Spleen (tissue), 13 donors: ENCODE measurements around the gene LYRM4. TPM values are rescaled to one million over a fixed set of nuclear protein-coding genes. Genes with fewer than 3 reads are reported as not detected.

Experiments
- DNase-seq: peaks from one replicate; pipeline ENCODE4 v3.0.0-alpha.2; 2020
- H3K27ac ChIP-seq, 8 donors: fragments of 200-600 bp; sonication (generic) in 7 of 8; 1 replicate in 4 of 8; 2 replicates in 4 of 8; pipeline versions ENCODE4 v1.5.0 to v1.8.0; 2016 to 2021; ENCODE audit warnings: inconsistent platforms in 4 of 8, mild to moderate bottlenecking in 4 of 8, moderate library complexity in 1 of 8
- H3K27me3 ChIP-seq, 7 donors: fragments of 200-600 bp; sonication (generic) in 6 of 7; replicated peaks in 1 of 7; 1 replicate in 4 of 7; 2 replicates in 3 of 7; pipeline versions ENCODE4 v1.5.0 to v1.8.0; 2016 to 2021; ENCODE audit warnings: inconsistent platforms in 3 of 7, mild to moderate bottlenecking in 1 of 7
- H3K36me3 ChIP-seq, 6 donors: fragments of 200-600 bp; sonication (generic) in 5 of 6; 1 replicate in 4 of 6; 2 replicates in 2 of 6; pipeline versions ENCODE4 v1.5.0 to v1.8.0; 2016 to 2021; ENCODE audit warnings: inconsistent platforms in 2 of 6
- H3K4me1 ChIP-seq, 6 donors: fragments of 200-600 bp; sonication (generic) in 5 of 6; 1 replicate in 3 of 6; 2 replicates in 3 of 6; pipeline versions ENCODE4 v1.5.0 to v1.8.0; 2016 to 2021; ENCODE audit warnings: inconsistent platforms in 3 of 6
- H3K4me3 ChIP-seq, 8 donors: fragments of 200-600 bp; sonication (generic) in 7 of 8; 1 replicate in 4 of 8; 2 replicates in 4 of 8; pipeline versions ENCODE4 v1.5.0 to v1.8.0; 2016 to 2021; ENCODE audit warnings: inconsistent platforms in 4 of 8, mild to moderate bottlenecking in 4 of 8, moderate library complexity in 2 of 8
- H3K9me3 ChIP-seq, 8 donors: fragments of 200-600 bp; sonication (generic) in 7 of 8; 1 replicate in 4 of 8; 2 replicates in 4 of 8; pipeline versions ENCODE4 v1.5.0 to v1.8.0; 2016 to 2021; ENCODE audit warnings: inconsistent platforms in 4 of 8
- POLR2A ChIP-seq, 3 donors: fragments of 450-650 bp; IDR thresholded peaks; one replicate each; pipeline ENCODE4 v1.5.1; 2017; ENCODE audit warnings: antibody characterized with exemption in 3 of 3, mild to moderate bottlenecking in 1 of 3
- POLR2AphosphoS5 ChIP-seq, 3 donors: sonication (generic); formaldehyde crosslinking; IDR thresholded peaks; one replicate each; pipeline ENCODE4 v1.5.1; 2017; ENCODE audit warnings: antibody characterized with exemption in 3 of 3
- WGBS, 5 donors: extraction: QIAGEN DNeasy Blood & Tissue Kit in 3 of 5; methylation state at CpG; one replicate each; pipeline versions ENCODE4 v1.1.5 to v1.1.7; 2013 to 2018; 5-methylcytosine and 5-hydroxymethylcytosine counted together
- intact Hi-C: fragments of 100-400 bp; cut with DNase I; formaldehyde crosslinking; loops from one replicate; pipeline ENCODE4 v1.15.0; 2023; ENCODE audit warnings: low total_unique reads
- long read RNA-seq, 2 donors: transcript quantifications; one replicate each; lab custom pipeline, GENCODE V29; 2026
- polyA plus RNA-seq, 3 donors: library from polyadenylated mRNA; stranded (reverse); fragments of 200-250 nt; gene quantifications; one replicate each; pipeline ENCODE4 v1.2.1, GENCODE V29; 2013
- total RNA-seq, 7 donors: library from RNA; depleted of rRNA in 3 of 7; stranded (reverse); fragments of >200 nt in 3 of 7; fragmentation: NEBNext Ultra II Directional in 4 of 7; extraction: Animal tissue kit (Norgen Biotek cat#: 25700) in 4 of 7; gene quantifications; one replicate each; pipeline versions ENCODE4 v1.1.0 to v1.2.1, GENCODE V29; 2016 to 2021
- TF ChIP-seq, protein P1 (sequence below), 11 experiments: fragments of 200-600 bp in 7 of 11; fragments of 450-650 bp in 4 of 11; sonication (generic) in 4 of 11; IDR thresholded peaks in 8 of 11; conservative IDR thresholded peaks in 3 of 11; 1 replicate in 7 of 11; 2 replicates in 4 of 11; pipeline versions ENCODE4 v1.4.0 to v1.8.0; 2016 to 2021; ENCODE audit warnings: antibody characterized with exemption in 11 of 11, inconsistent platforms in 4 of 11, mild to moderate bottlenecking in 1 of 11
- donor health status: healthy with polysubstance abuse.
- donor health status: DM: no; HTN: no; CAD: no; lungs with moderate emphysema.
- donor health status: DM: no; HTN: no; CAD: no.
- donor health status: Bipolar disorder and iron deficiency.
- donor health status: healthy.
- donor health status: DM: no; HTN: no; CAD: no.
- donor health status: DM: yes; HTN: yes; CAD: no.

LYRM4 gene
- total RNA-seq (10 to 100 TPM; 32.1 to 40.3 (median 36.5) TPM), polyA plus RNA-seq (10 to 100 TPM; 46.1 to 58.1 (median 58.1) TPM)
- long read RNA-seq, donor 1, full-length matches to known transcripts: 40 of 60 reads
- long read RNA-seq, donor 1, partial matches to known transcripts: 20 of 60 reads
- long read RNA-seq, donor 1, other reads (novel, unspliced or antisense): 0 of 60 reads
- long read RNA-seq, donor 2, full-length matches to known transcripts: 36 of 36 reads
- long read RNA-seq, donor 2, partial matches to known transcripts: 0 of 36 reads
- long read RNA-seq, donor 2, other reads (novel, unspliced or antisense): 0 of 36 reads

GRCh38 chr6:5260661-5261544, at the start of gene LYRM4, which contains the start of gene FARS2:
Gene LYRM4 (minus strand): TSS chr6:5260950. CDS start chr6:5260733, 217 bp downstream.
Gene FARS2 (plus strand): TSS chr6:5261513.
- Histone ChIP-seq H3K36me3 (peaks cover 0 to 3% (median 0%) of the 10 kb centered on the region in 6 donors), H3K9me3 (no peaks in the 10 kb centered on the region), H3K27me3 (no peaks in the 10 kb centered on the region), H3K4me1 (peaks cover 15 to 52% (median 33%) of the 10 kb centered on the region in 6 donors), H3K27ac (peak within 1 kb of the TSS; percentile 95 to 98 (median 98)), H3K4me3 (peak within 1 kb of the TSS; percentile 75 to 99 (median 91))
- DNase-seq: peak; percentile 98
- intact Hi-C loops: no loop called here
- no peak for TF ChIP-seq POLR2A (IDR thresholded peaks at IDR 0.05)
- peak; percentile 59 to 85 (median 81) for TF ChIP-seq POLR2AphosphoS5 (IDR thresholded peaks at IDR 0.05)
- TF ChIP-seq, protein P1, sequence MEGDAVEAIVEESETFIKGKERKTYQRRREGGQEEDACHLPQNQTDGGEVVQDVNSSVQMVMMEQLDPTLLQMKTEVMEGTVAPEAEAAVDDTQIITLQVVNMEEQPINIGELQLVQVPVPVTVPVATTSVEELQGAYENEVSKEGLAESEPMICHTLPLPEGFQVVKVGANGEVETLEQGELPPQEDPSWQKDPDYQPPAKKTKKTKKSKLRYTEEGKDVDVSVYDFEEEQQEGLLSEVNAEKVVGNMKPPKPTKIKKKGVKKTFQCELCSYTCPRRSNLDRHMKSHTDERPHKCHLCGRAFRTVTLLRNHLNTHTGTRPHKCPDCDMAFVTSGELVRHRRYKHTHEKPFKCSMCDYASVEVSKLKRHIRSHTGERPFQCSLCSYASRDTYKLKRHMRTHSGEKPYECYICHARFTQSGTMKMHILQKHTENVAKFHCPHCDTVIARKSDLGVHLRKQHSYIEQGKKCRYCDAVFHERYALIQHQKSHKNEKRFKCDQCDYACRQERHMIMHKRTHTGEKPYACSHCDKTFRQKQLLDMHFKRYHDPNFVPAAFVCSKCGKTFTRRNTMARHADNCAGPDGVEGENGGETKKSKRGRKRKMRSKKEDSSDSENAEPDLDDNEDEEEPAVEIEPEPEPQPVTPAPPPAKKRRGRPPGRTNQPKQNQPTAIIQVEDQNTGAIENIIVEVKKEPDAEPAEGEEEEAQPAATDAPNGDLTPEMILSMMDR (IDR thresholded peaks at IDR 0.05 in 8 of 11, conservative IDR thresholded peaks at IDR 0.05 in 3 of 11): peak in 8 of 11 experiments; percentile 9 to 70 (median 32)
- 0 to 1% (median 0%) methylated on average over 36 to 85 of the region's 85 CpGs for WGBS, 5 donors

- no peak overlapping the region for H3K4me3 ChIP-seq
- no peaks in the 10 kb centered on the region for H3K27me3 ChIP-seq
- no peak overlapping the region for H3K27ac ChIP-seq
- H3K4me1 ChIP-seq: peaks cover 0 to 6% (median 5%) of the 10 kb centered on the region in 6 donors
- peaks cover 0 to 8% (median 0%) of the 10 kb centered on the region in 6 donors for H3K36me3 ChIP-seq
- no peaks in the 10 kb centered on the region for H3K9me3 ChIP-seq
- TF ChIP-seq, protein P1 (IDR thresholded peaks at IDR 0.05 in 8 of 11, conservative IDR thresholded peaks at IDR 0.05 in 3 of 11): no peak
- no peak for TF ChIP-seq POLR2AphosphoS5 (IDR thresholded peaks at IDR 0.05)
- TF ChIP-seq POLR2A (IDR thresholded peaks at IDR 0.05): no peak
- intact Hi-C loops: no loop called here
- 80 to 92% (median 87%) methylated on average over 4 of the region's 4 CpGs for WGBS, 5 donors
- DNase-seq: no peak
These were observed 47.3 kb upstream of the LYRM4 start for GRCh38 chr6:5308066-5308465.

DNA sequence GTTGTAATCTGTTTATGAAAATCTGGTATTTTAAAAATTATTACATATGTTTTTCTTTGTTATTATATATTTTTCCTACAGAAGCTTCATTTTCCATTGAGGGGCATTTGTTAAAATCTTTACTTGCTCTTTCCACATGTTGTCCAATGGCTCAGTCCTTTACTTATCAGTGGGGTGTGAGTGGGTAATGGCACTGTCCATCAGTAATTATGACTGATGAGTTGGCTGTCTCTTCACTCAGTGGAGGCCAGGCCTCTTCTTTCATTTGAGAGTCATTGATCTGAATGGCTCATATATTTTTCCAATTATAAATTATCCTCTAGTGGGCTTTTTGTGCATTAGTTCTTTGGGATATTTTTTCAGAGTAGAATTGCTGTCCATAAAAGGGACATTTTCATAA, 46.3 kb upstream of the LYRM4 start:
- H3K4me1 ChIP-seq: peaks cover 0 to 16% (median 15%) of the 10 kb centered on the region in 6 donors
- H3K27me3 ChIP-seq: no peaks in the 10 kb centered on the region
- H3K27ac ChIP-seq: no peak overlapping the region
- no peak overlapping the region for H3K4me3 ChIP-seq
- H3K36me3 ChIP-seq: peaks cover 0 to 8% (median 0%) of the 10 kb centered on the region in 6 donors
- TF ChIP-seq POLR2AphosphoS5 (IDR thresholded peaks at IDR 0.05): no peak
- TF ChIP-seq POLR2A (IDR thresholded peaks at IDR 0.05): no peak
- TF ChIP-seq, protein P1 (IDR thresholded peaks at IDR 0.05 in 8 of 11, conservative IDR thresholded peaks at IDR 0.05 in 3 of 11): no peak
- no peak for DNase-seq
- no peaks in the 10 kb centered on the region for H3K9me3 ChIP-seq
- intact Hi-C loops: no loop called here
